Neural progenitor cell (in vitro differentiated cells): ENCODE data around the gene MT2A.

ENCODE experiments used
- CTCF ChIP-seq: fragments of 200-600 bp; sonication (generic); IDR thresholded peaks from 2 replicates; pipeline ENCODE4 v1.5.1; 2017; ENCODE audit warnings: antibody characterized with exemption, mild to moderate bottlenecking
- EZH2 ChIP-seq: fragments of 200-600 bp; sonication (generic); IDR thresholded peaks from 2 replicates; pipeline ENCODE4 v1.6.1; 2017; ENCODE audit warnings: antibody characterized with exemption, mild to moderate bottlenecking, moderate library complexity

GRCh38 chr16:56637814-56638750, 29.7 kb downstream of the MT2A start, which contains the start of gene MT1A:
- TF ChIP-seq CTCF (no peak), EZH2 (peak; percentile 97)
